GM19397 (cell line): ENCODE results near the gene DNAJC28.
A peak's percentile ranks its signal among the peaks of the same experiment; 100 is the strongest.
"Not testable (repeated sequence)": the region's sequence is repeated elsewhere in the genome, so short reads cannot be mapped to it uniquely, and the experiment has no call there.

Experiments
- ATAC-seq: cut with Tn5 transposase; IDR thresholded peaks from one replicate; pipeline ENCODE4 v1.9.1; 2021; ENCODE audit warnings: mild to moderate bottlenecking, moderate library complexity; ENCODE audit not compliant: unreplicated experiment

DNAJC28 gene

GRCh38 chr21:33491373-33492102 is at the start of gene DNAJC28:
DNAJC28 (minus strand) TSS chr21:33491716; CDS start chr21:33489393, 2,323 bp downstream.
- peak; percentile 94 for ATAC-seq

- ATAC-seq = no peak
Observed at GRCh38 chr21:33541105-33541711, 49.7 kb upstream of the DNAJC28 start.

- ATAC-seq = no peak
Observed at GRCh38 chr21:33540711-33541104, 49.2 kb upstream of the DNAJC28 start.

- ATAC-seq = no peak
Observed at GRCh38 chr21:33539616-33540015, 48.1 kb upstream of the DNAJC28 start.

- ATAC-seq = no peak
Observed at GRCh38 chr21:33537212-33537611, 45.7 kb upstream of the DNAJC28 start.

GRCh38 chr21:33531007-33531406 is 39.5 kb upstream of the DNAJC28 start:
- no peak for ATAC-seq

- no peak for ATAC-seq
Observed at GRCh38 chr21:33522953-33523349, 31.4 kb upstream of the DNAJC28 start.

GRCh38 chr21:33522297-33522952 is 30.9 kb upstream of the DNAJC28 start:
- no peak for ATAC-seq

- ATAC-seq = no peak
Observed at GRCh38 chr21:33518899-33519298, 27.4 kb upstream of the DNAJC28 start.

GRCh38 chr21:33514229-33514628 is 22.7 kb upstream of the DNAJC28 start:
- no peak for ATAC-seq

GRCh38 chr21:33512481-33512880 is 21.0 kb upstream of the DNAJC28 start:
- no peak for ATAC-seq

- no peak for ATAC-seq
Observed at GRCh38 chr21:33511639-33512038, 20.1 kb upstream of the DNAJC28 start.

- ATAC-seq = no peak
Observed at GRCh38 chr21:33510826-33511225, 19.3 kb upstream of the DNAJC28 start.

GRCh38 chr21:33507003-33507402 is 15.5 kb upstream of the DNAJC28 start:
- not testable (repeated sequence) for ATAC-seq

GRCh38 chr21:33505833-33506232 is 14.3 kb upstream of the DNAJC28 start:
- ATAC-seq = no peak

- ATAC-seq = no peak
Observed at GRCh38 chr21:33496345-33496744, 4.8 kb upstream of the DNAJC28 start.

GRCh38 chr21:33495743-33496142 is 4.2 kb upstream of the DNAJC28 start:
- ATAC-seq = no peak

- ATAC-seq = no peak
Observed at GRCh38 chr21:33493756-33494155, 2.2 kb upstream of the DNAJC28 start.

- no peak for ATAC-seq
Observed at GRCh38 chr21:33492571-33492970, 1.1 kb upstream of the DNAJC28 start.

GRCh38 chr21:33490991-33491372 is 534 bp downstream of the DNAJC28 start:
- ATAC-seq = no peak

- ATAC-seq = no peak
Observed at GRCh38 chr21:33488936-33489335, 2.6 kb downstream of the DNAJC28 start.

- ATAC-seq = no peak
Observed at GRCh38 chr21:33487996-33488395, 3.5 kb downstream of the DNAJC28 start.
